ENCODE results near the gene ITGA1.

The ITGA1 gene

DNA sequence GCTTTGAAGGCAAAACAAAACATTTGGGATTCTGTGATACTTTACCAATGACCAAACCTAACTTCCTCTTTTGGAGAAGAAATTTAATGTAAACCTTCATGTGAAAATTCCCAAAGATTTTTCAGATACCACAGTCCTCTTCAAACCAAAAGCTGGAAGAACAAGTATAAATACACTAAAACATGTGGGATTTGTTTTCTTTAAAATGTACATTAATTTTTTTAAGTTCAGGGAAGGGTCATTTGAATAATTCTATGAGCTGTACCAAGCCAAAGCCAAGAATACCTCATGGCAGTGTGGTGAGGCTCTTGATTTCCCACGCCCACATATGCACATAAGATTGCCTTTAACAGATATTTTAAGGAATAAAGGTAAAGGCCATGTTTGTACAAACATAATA lies 28.4 kb upstream of the ITGA1 start:
- DNase-seq (ENCODE audit: extremely low read depth, low read depth) = no peak
- TF ChIP-seq CTCF (IDR thresholded peaks at IDR 0.05; ENCODE audit: low read depth, low read length) = no peak

DNA sequence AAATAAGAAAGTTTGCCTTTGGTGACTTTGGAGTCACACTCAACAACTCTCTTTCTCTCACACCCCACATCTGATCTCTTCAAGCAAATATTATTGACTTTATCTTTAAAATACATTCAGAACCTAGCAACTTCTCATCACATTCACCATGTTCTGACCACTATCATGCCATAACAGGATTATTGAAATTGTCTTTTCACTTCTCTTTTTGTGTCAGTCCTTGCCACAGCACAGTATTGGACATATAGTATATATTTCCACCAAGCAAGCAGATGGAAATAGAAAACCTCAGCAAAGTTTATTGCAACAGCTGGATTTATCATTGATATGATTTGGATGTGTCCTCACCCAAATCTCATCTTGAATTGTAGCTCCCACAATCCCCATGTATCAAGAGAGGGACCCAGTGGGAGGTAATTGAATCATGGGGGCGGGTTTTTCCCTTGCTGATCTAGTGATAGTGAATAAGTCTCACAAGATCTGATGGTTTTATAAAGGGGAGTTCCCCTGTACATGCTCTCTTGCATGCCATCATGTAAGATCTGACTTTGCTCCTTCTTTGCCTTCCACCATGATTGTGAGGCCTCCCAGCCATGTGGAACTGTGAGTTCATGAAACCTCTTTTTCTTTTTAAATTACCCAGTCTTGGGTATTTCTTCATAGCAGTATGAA lies 26.9 kb upstream of the ITGA1 start:
- DNase-seq (ENCODE audit: extremely low read depth, low read depth) = no peak
- no peak for TF ChIP-seq CTCF (IDR thresholded peaks at IDR 0.05; ENCODE audit: low read depth, low read length)

DNA sequence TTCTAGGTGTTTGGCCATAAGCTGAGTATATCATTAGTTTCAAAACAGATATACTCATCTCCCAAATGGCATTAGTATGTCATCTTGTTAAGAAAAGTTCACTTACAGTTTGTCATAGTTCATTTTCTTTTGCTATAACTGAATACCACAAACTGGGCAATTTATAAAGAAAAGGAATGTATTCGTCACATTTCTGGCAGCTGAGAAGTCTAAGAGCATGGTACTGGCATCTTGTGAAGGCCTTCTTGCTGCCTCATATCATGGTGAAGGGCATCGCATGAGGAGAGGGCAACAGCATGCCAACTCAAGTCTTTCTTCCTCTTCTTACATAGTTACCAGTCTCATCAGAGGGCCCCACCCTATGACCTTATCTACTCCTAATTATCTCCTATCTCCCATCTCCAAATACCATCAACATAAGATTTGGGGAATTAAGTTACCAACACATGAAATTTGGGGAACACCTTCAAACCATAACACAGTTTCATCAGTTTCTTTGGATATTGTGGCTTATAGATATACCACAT lies 20.4 kb upstream of the ITGA1 start:
- no peak for DNase-seq (ENCODE audit: extremely low read depth, low read depth)
- TF ChIP-seq CTCF (IDR thresholded peaks at IDR 0.05; ENCODE audit: low read depth, low read length) = no peak

DNA sequence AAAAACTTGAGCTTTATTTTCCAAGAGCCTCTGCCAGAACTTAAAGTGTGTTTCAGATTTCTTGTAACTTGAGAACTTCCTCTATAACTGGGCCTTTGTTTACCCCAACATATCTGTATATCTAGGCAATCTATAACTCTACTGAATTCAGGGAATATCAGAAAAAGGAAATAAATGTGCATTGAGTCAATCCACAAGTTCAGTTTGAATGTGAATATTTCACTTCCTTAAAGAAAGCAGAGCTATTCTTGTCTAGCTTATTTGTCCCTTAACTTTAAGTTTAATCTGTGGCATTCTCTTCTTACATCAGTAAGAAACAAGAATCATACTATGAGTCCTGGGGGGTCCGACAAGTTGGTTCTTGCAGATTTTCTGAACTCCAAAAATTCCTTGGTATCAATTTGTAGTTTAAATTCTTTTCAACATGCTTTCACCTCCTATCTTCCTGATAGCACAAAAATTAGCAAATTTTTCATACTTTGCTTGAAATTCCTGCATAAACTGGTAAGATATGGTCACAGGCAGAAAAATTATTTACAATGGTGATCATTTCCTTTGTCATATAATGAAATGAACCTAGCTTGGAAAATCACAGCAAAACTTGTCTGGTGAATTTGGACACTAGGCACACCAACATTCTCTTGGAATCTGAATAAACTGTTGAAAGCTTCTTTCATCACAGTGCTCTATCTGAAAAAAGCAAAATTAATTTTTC lies 19.8 kb upstream of the ITGA1 start:
- no peak for TF ChIP-seq CTCF (IDR thresholded peaks at IDR 0.05; ENCODE audit: low read depth, low read length)
- DNase-seq (ENCODE audit: extremely low read depth, low read depth) = no peak

- DNase-seq (ENCODE audit: extremely low read depth, low read depth) = no peak
- TF ChIP-seq CTCF (IDR thresholded peaks at IDR 0.05; ENCODE audit: low read depth, low read length) = no peak
These were observed 18.7 kb upstream of the ITGA1 start for GRCh38 chr5:52769061-52769460.

DNA sequence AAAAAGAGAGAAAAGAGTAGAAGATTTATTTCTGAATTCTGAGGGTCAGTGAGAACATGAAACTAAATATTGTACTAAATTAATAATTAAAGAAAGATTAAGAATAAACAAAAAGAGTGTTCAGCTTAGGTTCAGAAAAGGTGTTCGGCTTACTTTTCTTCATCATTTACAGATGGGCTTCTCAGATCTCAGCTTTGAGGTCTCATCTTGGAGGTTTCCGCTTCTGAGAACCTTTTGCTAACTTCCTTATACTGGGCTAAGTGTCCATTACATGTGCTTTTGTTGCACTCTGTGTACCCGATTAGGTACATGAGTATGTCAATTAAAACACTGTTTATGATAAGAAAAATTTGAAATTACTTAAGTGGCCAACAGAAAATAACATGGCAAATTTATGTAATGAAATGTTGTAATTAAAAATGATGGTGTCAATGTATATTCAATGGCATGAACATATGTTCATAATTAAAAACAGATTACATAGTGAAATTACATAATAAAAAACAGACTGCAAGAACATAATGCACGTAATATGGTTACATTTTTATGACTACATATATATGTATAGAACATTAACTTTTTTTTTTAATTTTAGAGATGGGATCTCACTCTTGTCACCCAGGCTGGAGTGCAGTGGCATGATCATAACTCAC lies 17.3 kb upstream of the ITGA1 start:
- no peak for TF ChIP-seq CTCF (IDR thresholded peaks at IDR 0.05; ENCODE audit: low read depth, low read length)
- no peak for DNase-seq (ENCODE audit: extremely low read depth, low read depth)

Data from AG09319 (cell line).